CD4-positive, CD25-positive, alpha-beta regulatory T cell (primary cell): ENCODE measurements around the gene SRA1. TPM values are rescaled to one million over a fixed set of nuclear protein-coding genes. Genes with fewer than 3 reads are reported as not detected.

Experiments used
- ATAC-seq, 2 donors: fragments of 150-1000 bp; cut with Tn5 transposase; one replicate each; pipeline ENCODE4 v1.10.0; 2021; ENCODE audit warnings: low read depth in 2 of 2, moderate number of reproducible peaks in 2 of 2, moderate library complexity in 1 of 2
- DNase-seq, 3 donors: peaks; one replicate each; pipeline versions ENCODE4 v3.0.0 to v3.0.0-alpha.2; 2012 to 2022; ENCODE audit warnings: mixed read lengths in 1 of 3
- H3K27ac ChIP-seq: one replicate; pipeline ENCODE4 v1.7.0; 2013; ENCODE audit warnings: mild to moderate bottlenecking, low read length; ENCODE audit not compliant: insufficient read depth, poor library complexity, severe bottlenecking
- H3K27me3 ChIP-seq: one replicate; pipeline ENCODE4 v1.7.0; 2013; ENCODE audit warnings: low read length; ENCODE audit not compliant: control insufficient read depth, insufficient read depth
- H3K36me3 ChIP-seq: one replicate; pipeline ENCODE4 v1.7.0; 2013; ENCODE audit warnings: mild to moderate bottlenecking, low read length, moderate library complexity; ENCODE audit not compliant: control insufficient read depth, insufficient read depth
- H3K4me1 ChIP-seq: 2 replicates; pipeline ENCODE4 v1.7.0; 2013; ENCODE audit warnings: mild to moderate bottlenecking, low read length; ENCODE audit not compliant: insufficient read depth, control insufficient read depth, poor library complexity, severe bottlenecking
- H3K4me3 ChIP-seq: one replicate; pipeline ENCODE4 v1.7.0; 2013; ENCODE audit warnings: low read depth, mild to moderate bottlenecking, low read length, moderate library complexity
- H3K9me3 ChIP-seq, 2 experiments: 1 replicate in 1 of 2; 2 replicates in 1 of 2; pipeline ENCODE4 v1.7.0; 2013; ENCODE audit warnings: low read length in 2 of 2, mild to moderate bottlenecking in 1 of 2, moderate library complexity in 1 of 2; ENCODE audit not compliant: control insufficient read depth in 2 of 2
- H3K27ac Mint-ChIP-seq, 3 donors: one replicate each; pipeline ENCODE4 v1.8.0; 2020 to 2022; ENCODE audit warnings: mild to moderate bottlenecking in 3 of 3, mixed read lengths in 3 of 3, moderate library complexity in 2 of 3
- H3K27me3 Mint-ChIP-seq: one replicate; pipeline ENCODE4 v1.8.0; 2022; ENCODE audit warnings: mild to moderate bottlenecking, mixed read lengths
- H3K36me3 Mint-ChIP-seq: one replicate; pipeline ENCODE4 v1.8.0; 2020; ENCODE audit warnings: mixed read lengths
- H3K4me1 Mint-ChIP-seq, 4 donors: one replicate each; pipeline ENCODE4 v1.8.0; 2020 to 2022; ENCODE audit warnings: mixed read lengths in 4 of 4, mild to moderate bottlenecking in 1 of 4
- H3K4me3 Mint-ChIP-seq, 4 donors: one replicate each; pipeline ENCODE4 v1.8.0; 2020 to 2022; ENCODE audit warnings: mild to moderate bottlenecking in 4 of 4, mixed read lengths in 4 of 4, moderate library complexity in 3 of 4
- H3K9me3 Mint-ChIP-seq, 7 donors: one replicate each; pipeline ENCODE4 v1.8.0; 2020 to 2022; ENCODE audit warnings: mixed read lengths in 7 of 7, mild to moderate bottlenecking in 3 of 7, moderate library complexity in 2 of 7
- polyA plus RNA-seq, 4 donors: library from polyadenylated mRNA; unstranded; fragments of 300-500 nt; fragmentation: Illumina TruSeq; gene quantifications; one replicate each; pipeline ENCODE4 v1.2.3, GENCODE V29; 2021
- total RNA-seq: library from RNA; stranded (reverse); gene quantifications from one replicate; pipeline ENCODE4 v1.2.3, GENCODE V29; 2022

SRA1 gene
- total and polyA plus RNA-seq, 5 donors from 2014 or later, result 36.6 to 44.3 (median 38.8) TPM

- Mint-ChIP-seq H3K9me3 (no peaks in the 10 kb centered on the region), H3K27me3 (no peaks in the 10 kb centered on the region), H3K4me3 (peak overlapping the region; percentile 43 to 93 (median 86)), H3K4me1 (peaks cover 26 to 54% (median 36%) of the 10 kb centered on the region in 4 donors), H3K36me3 (peaks cover 38% of the 10 kb centered on the region), H3K27ac (peak overlapping the region; percentile 97 to 99 (median 97))
- DNase-seq, result no peak
- H3K9me3 ChIP-seq, result no peaks in the 10 kb centered on the region
- peaks cover 30% of the 10 kb centered on the region for H3K4me1 ChIP-seq
- peak overlapping the region; percentile 87 for H3K27ac ChIP-seq
- no peaks in the 10 kb centered on the region for H3K27me3 ChIP-seq
- H3K36me3 ChIP-seq, result peaks cover 34% of the 10 kb centered on the region
- peak overlapping the region; percentile 83 for H3K4me3 ChIP-seq
- ATAC-seq, result no peak
Measured at GRCh38 chr5:140548791-140549190, 8.5 kb downstream of the SRA1 start.

GRCh38 chr5:140548300-140548688 is 9.0 kb downstream of the SRA1 start:
- DNase-seq (no peak), ATAC-seq (no peak)
- Mint-ChIP-seq H3K36me3 (peaks cover 34% of the 10 kb centered on the region), H3K9me3 (no peaks in the 10 kb centered on the region), H3K4me1 (peaks cover 21 to 49% (median 32%) of the 10 kb centered on the region in 4 donors), H3K4me3 (peak overlapping the region; percentile 81 to 93 (median 88)), H3K27me3 (no peaks in the 10 kb centered on the region), H3K27ac (peak overlapping the region; percentile 97 to 99 (median 97))
- peak overlapping the region; percentile 83 for H3K4me3 ChIP-seq
- H3K9me3 ChIP-seq, result no peaks in the 10 kb centered on the region
- no peaks in the 10 kb centered on the region for H3K27me3 ChIP-seq
- peaks cover 30% of the 10 kb centered on the region for H3K4me1 ChIP-seq
- peaks cover 37% of the 10 kb centered on the region for H3K36me3 ChIP-seq
- H3K27ac ChIP-seq, result peak overlapping the region; percentile 87

- Mint-ChIP-seq H3K9me3 (no peaks in the 10 kb centered on the region), H3K36me3 (peaks cover 29% of the 10 kb centered on the region), H3K27me3 (no peaks in the 10 kb centered on the region), H3K4me3 (peak within 1 kb of the TSS; percentile 81 to 93 (median 88)), H3K4me1 (peaks cover 17 to 43% (median 26%) of the 10 kb centered on the region in 4 donors), H3K27ac (peak within 1 kb of the TSS; percentile 97 to 99 (median 97))
- Histone ChIP-seq H3K4me3 (peak within 1 kb of the TSS; percentile 83), H3K36me3 (peaks cover 41% of the 10 kb centered on the region), H3K27me3 (no peaks in the 10 kb centered on the region), H3K4me1 (peaks cover 25% of the 10 kb centered on the region), H3K9me3 (no peaks in the 10 kb centered on the region), H3K27ac (peak within 1 kb of the TSS; percentile 87)
- ATAC-seq (peak; percentile 99), DNase-seq (peak; percentile 84 to 93 (median 88))
Measured at GRCh38 chr5:140547508-140548299, 9.6 kb downstream of the SRA1 start, which contains the start of gene EIF4EBP3. Gene EIF4EBP3, plus strand, starts transcription at chr5:140547662. Its CDS starts 76 bp downstream, at chr5:140547738.

- Mint-ChIP-seq H3K4me3 (peak overlapping the region; percentile 81 to 93 (median 88)), H3K27me3 (no peaks in the 10 kb centered on the region), H3K9me3 (no peaks in the 10 kb centered on the region), H3K27ac (peak overlapping the region; percentile 97 to 99 (median 97)), H3K4me1 (peaks cover 17 to 42% (median 25%) of the 10 kb centered on the region in 4 donors), H3K36me3 (peaks cover 33% of the 10 kb centered on the region)
- no peak for ATAC-seq
- H3K4me1 ChIP-seq, result peaks cover 25% of the 10 kb centered on the region
- H3K27me3 ChIP-seq, result no peaks in the 10 kb centered on the region
- peak overlapping the region; percentile 87 for H3K27ac ChIP-seq
- DNase-seq, result no peak
- H3K9me3 ChIP-seq, result no peaks in the 10 kb centered on the region
- peak overlapping the region; percentile 37 for H3K4me3 ChIP-seq
- H3K36me3 ChIP-seq, result peaks cover 40% of the 10 kb centered on the region
Measured at GRCh38 chr5:140546851-140547507, 10.3 kb downstream of the SRA1 start.

GRCh38 chr5:140545606-140546005 is 11.7 kb downstream of the SRA1 start:
- Histone ChIP-seq H3K9me3 (no peaks in the 10 kb centered on the region), H3K27me3 (no peaks in the 10 kb centered on the region), H3K4me1 (peaks cover 25% of the 10 kb centered on the region), H3K4me3 (no peak overlapping the region), H3K27ac (no peak overlapping the region), H3K36me3 (peaks cover 40% of the 10 kb centered on the region)
- Mint-ChIP-seq H3K4me1 (peaks cover 12 to 35% (median 22%) of the 10 kb centered on the region in 4 donors), H3K27ac (peak overlapping the region; percentile 38 to 97 (median 97)), H3K9me3 (no peaks in the 10 kb centered on the region), H3K4me3 (peak overlapping the region in 2 of 4 donors; percentile 38 to 77), H3K27me3 (no peaks in the 10 kb centered on the region), H3K36me3 (peaks cover 33% of the 10 kb centered on the region)
- no peak for ATAC-seq
- DNase-seq, result no peak

GRCh38 chr5:140544986-140545385 is 12.3 kb downstream of the SRA1 start:
- H3K36me3 ChIP-seq, result peaks cover 40% of the 10 kb centered on the region
- peaks cover 11 to 31% (median 21%) of the 10 kb centered on the region in 4 donors for H3K4me1 Mint-ChIP-seq
- H3K4me1 ChIP-seq, result peaks cover 23% of the 10 kb centered on the region
- H3K36me3 Mint-ChIP-seq, result peaks cover 34% of the 10 kb centered on the region
- H3K27me3 ChIP-seq, result no peaks in the 10 kb centered on the region
- no peak for ATAC-seq
- no peak for DNase-seq
- H3K27me3 Mint-ChIP-seq, result no peaks in the 10 kb centered on the region
- no peak overlapping the region for H3K4me3 ChIP-seq
- no peaks in the 10 kb centered on the region for H3K9me3 ChIP-seq
- H3K4me3 Mint-ChIP-seq, result no peak overlapping the region
- no peaks in the 10 kb centered on the region for H3K9me3 Mint-ChIP-seq
- no peak overlapping the region for H3K27ac ChIP-seq
- peak overlapping the region; percentile 24 to 97 (median 76) for H3K27ac Mint-ChIP-seq

- Mint-ChIP-seq H3K27me3 (no peaks in the 10 kb centered on the region), H3K27ac (peak overlapping the region in 1 of 3 donors; percentile 23), H3K9me3 (no peaks in the 10 kb centered on the region), H3K36me3 (peaks cover 44% of the 10 kb centered on the region), H3K4me1 (peaks cover 1 to 14% (median 8%) of the 10 kb centered on the region in 4 donors), H3K4me3 (no peak overlapping the region)
- Histone ChIP-seq H3K9me3 (no peaks in the 10 kb centered on the region), H3K27me3 (no peaks in the 10 kb centered on the region), H3K36me3 (peaks cover 52% of the 10 kb centered on the region), H3K4me3 (no peak overlapping the region), H3K27ac (no peak overlapping the region), H3K4me1 (peaks cover 10% of the 10 kb centered on the region)
- no peak for ATAC-seq
- no peak for DNase-seq
Measured at GRCh38 chr5:140542972-140543371, 14.3 kb downstream of the SRA1 start.
